HL-60 (cell line): ENCODE results near the gene CSF1R.

Experiments
- CTCF ChIP-seq: IDR thresholded peaks from one replicate; pipeline ENCODE4 v1.5.1; 2011; ENCODE audit warnings: low read length, control low read depth, inconsistent platforms; ENCODE audit not compliant: insufficient read depth
- GABPA ChIP-seq: IDR thresholded peaks from 2 replicates; pipeline ENCODE4 v1.6.1; 2012; ENCODE audit warnings: low read depth
- REST ChIP-seq: IDR thresholded peaks from 2 replicates; pipeline ENCODE4 v1.6.1; 2012; ENCODE audit warnings: low read depth; ENCODE audit not compliant: insufficient replicate concordance

GRCh38 chr5:150052226-150052955 lies 34.0 kb downstream of the CSF1R start:
- TF ChIP-seq CTCF (no peak), GABPA (no peak), REST (no peak)
